Activated T-cell treated with anti-CD3 and anti-CD28 coated beads, Interleukin-2, amount 50 U/mL, for 72 hours (primary cell): ENCODE results near the gene CMIP. TPM values are rescaled to one million over a fixed set of nuclear protein-coding genes. Genes with fewer than 3 reads are reported as not detected.

ENCODE experiments used
- ATAC-seq, 2 donors: fragments of 150-1000 bp; cut with Tn5 transposase; replicated peaks in 1 of 2; 2 replicates each; pipeline ENCODE4 v1.10.0; 2021; ENCODE audit warnings: moderate library complexity in 2 of 2, mild to moderate bottlenecking in 1 of 2
- DNase-seq, 2 donors: peaks; one replicate each; pipeline ENCODE4 v3.0.0; 2021 to 2022; ENCODE audit warnings: mixed read lengths in 1 of 2
- H3K27ac Mint-ChIP-seq: one replicate; pipeline ENCODE4 v1.8.0; 2022; ENCODE audit warnings: mild to moderate bottlenecking, moderate library complexity, mixed read lengths
- H3K27me3 Mint-ChIP-seq: one replicate; pipeline ENCODE4 v1.8.0; 2022; ENCODE audit warnings: low read depth, mixed read lengths
- H3K36me3 Mint-ChIP-seq, 2 donors: one replicate each; pipeline ENCODE4 v1.8.0; 2022; ENCODE audit warnings: mixed read lengths in 2 of 2, mild to moderate bottlenecking in 1 of 2; ENCODE audit not compliant: insufficient read depth in 2 of 2
- H3K4me1 Mint-ChIP-seq: one replicate; pipeline ENCODE4 v1.8.0; 2022; ENCODE audit warnings: low read depth, mixed read lengths
- H3K4me3 Mint-ChIP-seq, 2 donors: one replicate each; pipeline ENCODE4 v1.8.0; 2022; ENCODE audit warnings: mild to moderate bottlenecking in 2 of 2, mixed read lengths in 2 of 2, moderate library complexity in 2 of 2
- H3K9me3 Mint-ChIP-seq, 2 donors: one replicate each; pipeline ENCODE4 v1.8.0; 2022; ENCODE audit warnings: mixed read lengths in 2 of 2
- total RNA-seq, 2 donors: library from RNA; stranded (reverse); gene quantifications; one replicate each; pipeline ENCODE4 v1.2.3, GENCODE V29; 2022

CMIP gene
- total RNA-seq, 2 donors from 2014 or later: 53.1 to 59.0 TPM

DNA sequence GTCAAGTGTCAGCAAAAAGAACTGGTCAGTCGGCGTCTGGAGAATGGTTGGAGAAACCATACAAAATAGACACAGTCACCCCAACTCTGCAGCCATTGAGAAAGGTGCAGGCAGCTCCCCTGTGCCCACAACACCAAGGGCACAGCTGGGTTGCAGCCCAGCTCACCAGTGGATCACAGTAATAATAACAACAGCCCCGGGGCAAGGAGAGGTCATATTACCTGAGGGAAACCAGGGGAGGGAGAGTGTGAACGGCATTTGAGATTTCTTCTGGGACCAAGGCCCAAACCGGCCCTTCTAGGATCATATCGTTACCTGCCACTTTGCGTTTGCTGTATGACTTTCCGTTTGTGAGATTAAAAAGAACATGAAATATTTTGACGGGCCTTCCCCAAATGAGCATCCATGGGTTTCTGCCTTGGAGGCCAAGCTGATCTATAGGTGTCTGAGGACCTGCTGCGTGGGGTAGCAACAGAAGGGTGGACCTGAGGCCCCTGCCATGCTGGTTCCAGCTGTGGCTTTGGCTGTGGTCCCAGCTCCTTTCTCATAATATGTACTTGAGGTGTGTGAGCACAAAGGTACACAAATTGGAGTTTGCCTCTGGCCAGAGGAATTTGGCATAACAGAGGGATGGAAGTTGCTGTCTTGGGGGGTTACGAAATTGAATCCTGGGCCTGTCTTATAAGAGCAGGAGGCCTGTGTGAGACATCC, 154.6 kb downstream of the CMIP start:
- H3K4me3 Mint-ChIP-seq: no peak overlapping the region
- peaks cover 0 to 2% of the 10 kb centered on the region in 2 donors for H3K9me3 Mint-ChIP-seq
- peaks cover 32% of the 10 kb centered on the region for H3K4me1 Mint-ChIP-seq
- DNase-seq (no peak), ATAC-seq (no peak)
- H3K36me3 Mint-ChIP-seq: no peaks in the 10 kb centered on the region
- H3K27me3 Mint-ChIP-seq: no peaks in the 10 kb centered on the region
- peak overlapping the region; percentile 47 for H3K27ac Mint-ChIP-seq

DNA sequence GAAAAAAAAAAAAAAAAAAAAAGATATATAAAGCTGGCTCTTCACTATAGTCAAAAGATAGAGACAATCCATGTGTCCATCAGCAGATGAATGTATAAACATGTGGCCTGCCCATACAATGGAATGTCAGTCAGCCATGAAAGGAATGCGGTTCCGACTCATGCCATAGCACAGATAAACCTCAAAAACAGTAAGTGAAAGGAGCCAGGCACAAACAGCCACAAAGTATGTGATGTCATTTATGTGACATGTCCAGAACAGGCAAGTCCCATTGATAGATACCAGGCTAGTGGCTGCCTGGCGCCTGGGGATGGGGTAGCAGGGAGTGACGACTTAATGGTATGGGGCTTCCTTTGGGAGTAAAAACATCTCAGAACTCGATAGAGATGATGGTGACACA, 155.7 kb downstream of the CMIP start:
- no peaks in the 10 kb centered on the region for H3K27me3 Mint-ChIP-seq
- H3K27ac Mint-ChIP-seq: no peak overlapping the region
- peaks cover 0 to 2% of the 10 kb centered on the region in 2 donors for H3K9me3 Mint-ChIP-seq
- peaks cover 27% of the 10 kb centered on the region for H3K4me1 Mint-ChIP-seq
- no peaks in the 10 kb centered on the region for H3K36me3 Mint-ChIP-seq
- DNase-seq (no peak), ATAC-seq (no peak)
- H3K4me3 Mint-ChIP-seq: no peak overlapping the region

DNA sequence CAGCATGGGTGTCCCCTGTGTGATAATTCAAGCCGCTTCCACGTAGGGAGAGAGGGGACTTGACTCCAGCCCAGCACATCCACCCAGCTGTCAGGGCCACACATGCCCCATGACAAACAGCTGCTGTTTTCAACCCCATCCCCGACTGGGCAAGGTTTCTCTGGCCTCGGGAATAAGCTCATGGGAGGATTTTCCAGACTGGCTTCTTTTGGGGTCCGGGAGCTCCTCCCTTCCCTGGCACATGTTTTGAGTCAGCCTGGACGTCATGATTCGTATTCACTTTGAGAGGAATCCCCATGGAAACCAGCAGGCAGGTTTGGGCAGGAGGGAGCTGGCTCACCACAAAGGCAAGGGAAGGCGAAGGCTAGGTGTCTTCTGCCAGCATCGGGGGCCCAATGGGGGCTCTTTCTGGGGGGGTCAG, 156.4 kb downstream of the CMIP start:
- ATAC-seq (no peak), DNase-seq (no peak)
- Mint-ChIP-seq H3K27me3 (no peaks in the 10 kb centered on the region), H3K36me3 (no peaks in the 10 kb centered on the region), H3K27ac (no peak overlapping the region), H3K9me3 (no peaks in the 10 kb centered on the region), H3K4me3 (no peak overlapping the region), H3K4me1 (peaks cover 21% of the 10 kb centered on the region)

DNA sequence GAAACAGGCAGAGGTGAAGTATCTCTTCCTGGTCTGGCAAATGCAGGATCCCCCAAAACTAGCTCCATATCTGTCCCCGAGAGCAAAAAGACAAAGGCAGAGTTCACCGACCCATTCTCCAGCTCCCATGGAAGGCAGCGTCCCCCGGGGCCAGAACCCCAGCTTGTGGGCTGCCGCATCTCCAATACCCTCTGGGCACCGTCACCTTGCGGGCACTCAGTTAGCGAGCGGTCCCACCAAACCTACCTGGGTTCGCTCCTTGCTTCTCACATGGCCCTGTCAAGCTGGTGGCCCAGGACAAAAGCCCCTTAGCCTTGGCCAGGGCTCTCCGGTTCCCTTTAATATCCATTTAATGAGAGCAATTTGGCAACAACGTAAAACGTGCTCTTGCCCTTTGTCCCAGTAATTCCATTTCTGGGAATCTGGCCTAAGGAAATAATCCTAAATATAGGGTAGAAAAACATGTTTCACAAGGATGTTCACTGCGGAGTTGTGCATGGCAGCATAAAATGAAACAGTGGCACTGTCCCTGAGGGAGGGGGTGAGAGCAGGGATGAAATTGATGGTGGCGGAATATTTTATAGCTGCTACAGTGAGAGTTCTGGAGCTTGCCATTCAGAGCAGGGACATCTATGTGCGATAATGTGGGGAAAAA, 157.1 kb downstream of the CMIP start:
- H3K4me3 Mint-ChIP-seq: no peak overlapping the region
- H3K4me1 Mint-ChIP-seq: peaks cover 16% of the 10 kb centered on the region
- H3K36me3 Mint-ChIP-seq: no peaks in the 10 kb centered on the region
- H3K27me3 Mint-ChIP-seq: no peaks in the 10 kb centered on the region
- no peak for DNase-seq
- ATAC-seq: no peak
- H3K9me3 Mint-ChIP-seq: no peaks in the 10 kb centered on the region
- H3K27ac Mint-ChIP-seq: no peak overlapping the region

DNA sequence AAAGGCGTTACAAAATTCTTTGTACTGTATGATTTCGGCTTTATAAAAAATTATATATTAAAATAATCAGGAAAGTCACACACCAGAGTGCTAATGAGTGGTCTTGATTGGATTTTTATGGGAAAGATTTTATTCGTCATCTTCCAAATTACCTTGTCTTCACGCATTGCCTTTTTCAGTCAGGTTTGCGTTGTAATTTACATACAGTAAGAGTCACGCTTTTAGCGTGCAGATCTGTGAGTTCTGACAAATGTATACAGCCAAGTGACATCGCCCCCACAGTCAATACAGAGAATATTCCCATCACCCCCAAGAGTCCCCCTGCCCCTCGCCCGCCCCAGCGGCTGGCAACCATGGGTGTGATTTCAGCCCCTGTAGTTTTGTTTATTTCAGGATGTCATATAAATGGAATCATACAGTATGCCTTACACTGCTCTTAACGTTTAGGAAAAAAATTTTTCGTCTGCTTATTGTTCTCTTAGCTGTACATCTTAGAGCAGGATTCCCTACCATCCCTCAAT, 157.7 kb downstream of the CMIP start:
- no peaks in the 10 kb centered on the region for H3K9me3 Mint-ChIP-seq
- DNase-seq (no peak), ATAC-seq (no peak)
- peaks cover 13% of the 10 kb centered on the region for H3K4me1 Mint-ChIP-seq
- H3K4me3 Mint-ChIP-seq: no peak overlapping the region
- H3K27ac Mint-ChIP-seq: no peak overlapping the region
- no peaks in the 10 kb centered on the region for H3K27me3 Mint-ChIP-seq
- no peaks in the 10 kb centered on the region for H3K36me3 Mint-ChIP-seq

DNA sequence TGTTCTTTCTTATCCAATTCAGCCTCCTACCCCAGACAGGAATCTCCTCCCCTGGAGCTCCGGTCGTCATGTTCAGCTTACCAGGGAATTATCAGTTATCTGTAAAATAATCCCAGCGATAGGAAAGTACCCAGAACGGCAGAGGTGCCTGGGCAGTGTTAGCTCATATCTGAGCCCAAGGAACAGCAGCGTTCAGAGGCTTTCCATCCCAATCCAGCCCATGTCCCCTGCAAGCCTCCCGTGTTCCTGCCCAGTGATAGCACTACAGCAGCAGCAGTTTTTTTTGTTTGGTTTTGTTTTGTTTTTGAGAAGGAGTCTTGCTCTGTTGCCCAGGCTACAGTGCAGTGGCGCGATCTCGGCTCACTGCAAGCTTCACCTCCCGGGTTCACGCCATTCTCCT, 158.2 kb downstream of the CMIP start:
- H3K9me3 Mint-ChIP-seq: no peaks in the 10 kb centered on the region
- H3K4me1 Mint-ChIP-seq: peaks cover 12% of the 10 kb centered on the region
- no peak for ATAC-seq
- DNase-seq: no peak
- H3K27ac Mint-ChIP-seq: no peak overlapping the region
- H3K36me3 Mint-ChIP-seq: no peaks in the 10 kb centered on the region
- H3K4me3 Mint-ChIP-seq: no peak overlapping the region
- H3K27me3 Mint-ChIP-seq: no peaks in the 10 kb centered on the region

DNA sequence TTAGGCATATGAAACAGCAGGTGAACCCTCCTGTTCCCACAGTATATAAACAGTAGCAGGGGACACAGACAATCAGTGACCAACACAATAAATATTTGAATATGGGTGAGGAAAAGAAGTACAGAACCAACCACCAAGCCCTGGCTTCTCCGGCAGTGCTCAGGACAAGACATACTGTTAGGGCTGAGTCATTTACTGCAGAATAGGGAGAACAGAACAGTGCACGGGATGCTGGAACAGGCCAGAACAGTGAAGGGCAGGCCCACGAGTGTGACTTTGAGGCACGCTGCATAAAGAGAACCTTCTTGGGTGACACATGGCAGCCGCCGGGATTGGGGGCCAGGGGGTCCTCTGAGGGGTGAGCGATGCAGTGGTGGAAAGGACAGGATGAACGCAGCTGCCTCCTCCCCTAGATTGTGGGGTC, 160.4 kb downstream of the CMIP start:
- no peaks in the 10 kb centered on the region for H3K9me3 Mint-ChIP-seq
- H3K4me1 Mint-ChIP-seq: peaks cover 6% of the 10 kb centered on the region
- H3K27ac Mint-ChIP-seq: no peak overlapping the region
- no peaks in the 10 kb centered on the region for H3K27me3 Mint-ChIP-seq
- no peak overlapping the region for H3K4me3 Mint-ChIP-seq
- ATAC-seq (no peak), DNase-seq (no peak)
- no peaks in the 10 kb centered on the region for H3K36me3 Mint-ChIP-seq

DNA sequence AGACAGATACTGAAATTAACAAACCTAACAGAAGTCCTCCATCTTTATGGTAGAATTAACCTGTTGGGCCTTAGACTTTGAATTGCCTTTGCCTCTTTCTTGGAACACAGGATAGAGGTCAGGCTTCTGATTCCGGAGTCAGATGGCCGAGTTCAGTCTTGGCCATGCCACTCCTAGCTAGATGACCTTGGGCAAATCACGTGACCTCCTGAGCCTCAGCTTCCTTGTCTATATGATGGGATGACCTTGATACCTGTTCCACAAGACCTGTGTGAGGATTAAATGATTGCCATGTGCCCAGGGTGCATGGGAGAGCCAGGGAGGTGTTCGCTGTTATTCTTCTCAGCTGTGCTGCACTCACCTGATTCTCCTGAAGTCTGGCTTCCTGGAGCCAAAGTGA, 161.4 kb downstream of the CMIP start:
- Mint-ChIP-seq H3K36me3 (no peaks in the 10 kb centered on the region), H3K4me3 (no peak overlapping the region), H3K4me1 (peaks cover 5% of the 10 kb centered on the region), H3K27me3 (no peaks in the 10 kb centered on the region), H3K27ac (no peak overlapping the region), H3K9me3 (no peaks in the 10 kb centered on the region)
- DNase-seq (no peak), ATAC-seq (no peak)

DNA sequence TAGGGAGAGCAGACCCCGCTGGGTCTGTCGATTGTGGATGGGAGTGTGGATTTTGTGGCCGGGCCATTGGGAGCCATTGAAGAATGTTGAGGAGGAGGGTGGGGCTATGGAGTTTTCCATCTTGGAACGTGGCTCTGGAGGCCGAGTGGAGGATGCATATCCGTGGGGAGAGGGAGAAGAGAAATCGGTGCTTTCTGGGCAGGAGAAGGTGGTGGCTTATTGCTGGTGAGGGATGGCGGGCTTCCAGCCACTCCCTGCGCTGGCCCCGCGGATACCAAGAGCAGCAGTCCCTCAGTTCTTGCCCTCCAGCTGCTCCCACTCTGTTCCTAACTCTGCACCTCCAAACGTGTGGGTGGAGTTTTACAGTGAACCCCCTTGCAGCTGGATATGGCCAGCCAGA, 162.4 kb downstream of the CMIP start:
- ATAC-seq: no peak
- no peak for DNase-seq
- H3K36me3 Mint-ChIP-seq: no peaks in the 10 kb centered on the region
- H3K27me3 Mint-ChIP-seq: no peaks in the 10 kb centered on the region
- H3K27ac Mint-ChIP-seq: no peak overlapping the region
- H3K9me3 Mint-ChIP-seq: no peaks in the 10 kb centered on the region
- H3K4me3 Mint-ChIP-seq: no peak overlapping the region
- H3K4me1 Mint-ChIP-seq: peaks cover 5% of the 10 kb centered on the region

DNA sequence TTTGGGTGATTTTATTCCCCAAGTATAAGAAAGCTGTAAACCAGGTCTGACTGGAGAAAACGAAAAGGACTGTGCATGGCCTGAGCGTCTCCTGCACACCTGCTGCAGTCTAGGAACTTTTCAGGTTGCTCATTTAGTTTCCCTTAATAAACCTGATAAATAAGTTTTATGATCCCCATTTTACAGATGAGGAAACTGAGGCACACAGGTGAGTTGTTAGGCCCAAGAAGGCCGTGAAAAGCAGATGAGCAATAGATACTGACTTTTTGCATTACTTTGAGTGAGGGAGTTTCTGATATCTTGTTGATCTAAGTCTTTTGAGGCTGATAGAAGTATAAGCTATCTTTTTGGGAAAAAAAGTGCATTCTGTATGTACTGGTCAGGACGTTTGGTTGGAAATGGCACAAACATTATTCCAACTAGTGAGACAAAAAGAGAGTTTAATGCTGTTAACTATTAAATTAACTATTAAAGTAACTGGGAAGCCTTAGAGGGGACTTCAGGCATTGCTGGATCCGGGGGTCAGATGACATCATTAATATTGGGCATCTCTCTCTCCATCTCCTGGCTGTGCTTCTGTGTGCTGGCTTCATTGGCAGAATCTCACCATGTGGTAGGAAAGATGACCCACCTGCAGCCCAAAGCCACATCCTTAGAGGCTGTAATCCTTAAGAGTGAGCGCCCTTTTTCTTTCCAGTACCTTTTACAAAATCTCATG, 163.4 kb downstream of the CMIP start:
- Mint-ChIP-seq H3K9me3 (no peaks in the 10 kb centered on the region), H3K27ac (no peak overlapping the region), H3K36me3 (no peaks in the 10 kb centered on the region), H3K4me3 (no peak overlapping the region), H3K4me1 (peaks cover 5% of the 10 kb centered on the region), H3K27me3 (no peaks in the 10 kb centered on the region)
- ATAC-seq (no peak), DNase-seq (no peak)

DNA sequence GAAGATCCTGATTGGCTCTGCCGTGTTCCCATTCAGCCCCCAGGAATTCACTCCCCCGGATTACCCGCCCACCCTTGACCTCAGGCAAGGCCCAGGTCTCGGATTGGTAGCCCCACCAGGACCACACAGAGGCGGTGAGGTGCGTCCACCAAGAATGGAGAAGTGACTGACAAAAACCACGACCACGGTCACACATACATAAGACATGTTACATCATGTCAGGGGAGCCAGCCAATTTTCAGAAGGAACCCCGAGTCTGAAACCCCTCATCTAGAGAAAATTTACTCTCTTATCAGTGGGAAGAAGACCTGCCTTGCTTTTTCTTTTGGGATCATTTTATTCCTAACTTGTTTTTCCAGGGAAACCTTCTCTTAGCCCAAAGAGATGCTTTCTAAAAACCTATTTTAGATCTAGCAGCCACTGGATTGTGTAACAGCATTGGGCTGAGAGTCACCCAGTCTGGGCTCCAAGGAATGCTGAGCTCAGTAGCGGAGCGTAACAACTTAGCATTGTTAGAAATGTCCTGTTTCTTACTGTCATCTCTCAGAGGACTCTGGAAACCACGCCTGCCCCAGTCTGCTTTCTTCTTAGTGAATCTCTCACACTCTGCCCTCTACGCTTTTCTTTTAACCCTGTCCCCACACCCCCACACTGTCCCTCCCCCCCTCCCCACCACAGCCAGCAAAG, 164.1 kb downstream of the CMIP start:
- peaks cover 5% of the 10 kb centered on the region for H3K4me1 Mint-ChIP-seq
- no peak overlapping the region for H3K4me3 Mint-ChIP-seq
- H3K27me3 Mint-ChIP-seq: no peaks in the 10 kb centered on the region
- no peaks in the 10 kb centered on the region for H3K9me3 Mint-ChIP-seq
- no peaks in the 10 kb centered on the region for H3K36me3 Mint-ChIP-seq
- ATAC-seq: no peak
- peak overlapping the region; percentile 51 for H3K27ac Mint-ChIP-seq
- no peak for DNase-seq

DNA sequence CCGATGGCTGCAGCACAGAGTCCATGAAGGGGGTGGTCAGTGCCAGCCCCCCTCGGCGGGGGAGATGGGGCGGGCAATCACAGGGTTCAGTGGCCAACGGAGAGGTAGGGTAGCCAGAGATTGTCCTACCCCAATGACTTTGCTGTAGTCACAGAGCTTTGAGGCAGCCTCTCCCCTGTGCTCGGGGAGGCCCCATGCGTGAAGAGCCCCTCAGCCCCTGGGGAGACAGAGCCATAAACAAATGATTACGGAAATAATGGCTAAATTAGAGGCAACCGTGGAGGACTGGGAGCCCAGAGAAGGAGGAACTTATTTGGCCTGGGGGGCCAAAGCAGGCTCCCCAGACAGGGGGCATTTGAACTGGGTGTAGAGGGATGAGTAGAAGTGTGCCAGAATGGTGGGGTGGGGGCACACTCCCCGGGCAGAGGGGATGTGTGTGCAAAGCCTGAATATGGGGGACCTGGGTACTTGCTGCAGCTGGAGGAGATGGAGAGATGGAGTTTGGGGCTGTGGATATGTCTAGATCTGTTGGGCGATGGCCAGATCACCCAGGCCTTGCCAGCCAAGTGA, 164.8 kb downstream of the CMIP start:
- no peak for ATAC-seq
- H3K27me3 Mint-ChIP-seq: no peaks in the 10 kb centered on the region
- no peak overlapping the region for H3K4me3 Mint-ChIP-seq
- H3K27ac Mint-ChIP-seq: peak overlapping the region; percentile 80
- H3K9me3 Mint-ChIP-seq: no peaks in the 10 kb centered on the region
- H3K4me1 Mint-ChIP-seq: peaks cover 5% of the 10 kb centered on the region
- H3K36me3 Mint-ChIP-seq: no peaks in the 10 kb centered on the region
- no peak for DNase-seq
